HG02588 (cell line): ENCODE measurements around the gene OTOG.

Experiments
- ATAC-seq: cut with Tn5 transposase; IDR thresholded peaks from one replicate; pipeline ENCODE4 v1.9.1; 2021; ENCODE audit warnings: mild to moderate bottlenecking, moderate library complexity; ENCODE audit not compliant: unreplicated experiment

Gene OTOG

DNA sequence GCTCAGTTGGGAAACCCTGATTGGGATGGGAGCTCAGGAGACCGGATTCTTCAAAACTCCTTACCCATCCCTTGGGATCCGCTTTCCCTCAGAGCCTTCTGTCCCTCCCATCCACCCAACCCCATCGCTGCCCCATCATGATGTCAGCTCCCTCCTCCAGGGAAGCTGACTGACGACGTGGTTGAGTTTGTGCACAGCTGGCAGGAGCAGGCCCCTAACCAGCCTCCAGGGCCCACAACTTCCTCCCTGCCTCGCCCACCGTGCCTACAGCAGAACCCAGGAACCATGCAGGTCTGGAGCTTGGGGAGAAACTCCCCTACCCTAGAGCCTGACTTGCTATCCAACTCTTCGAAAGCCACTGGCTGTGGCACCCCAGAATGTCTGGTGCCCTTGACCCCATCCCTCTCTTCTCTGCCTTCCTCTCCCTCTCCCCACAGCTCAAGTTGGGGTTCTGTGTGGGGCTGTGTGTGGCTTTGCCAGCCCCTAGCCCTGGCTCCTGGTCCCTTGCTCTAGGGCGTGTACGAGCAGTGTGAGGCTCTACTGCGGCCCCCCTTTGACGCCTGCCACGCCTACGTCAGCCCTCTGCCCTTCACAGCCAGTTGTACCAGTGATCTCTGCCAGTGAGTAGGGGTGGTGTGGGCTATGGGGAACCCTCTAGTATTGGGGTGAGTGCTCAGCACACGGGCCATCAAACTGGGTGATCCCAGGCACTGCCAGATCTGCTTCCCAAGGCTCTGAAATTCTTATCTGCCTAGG is 11.1 kb downstream of the OTOG start:
- ATAC-seq: no peak

DNA sequence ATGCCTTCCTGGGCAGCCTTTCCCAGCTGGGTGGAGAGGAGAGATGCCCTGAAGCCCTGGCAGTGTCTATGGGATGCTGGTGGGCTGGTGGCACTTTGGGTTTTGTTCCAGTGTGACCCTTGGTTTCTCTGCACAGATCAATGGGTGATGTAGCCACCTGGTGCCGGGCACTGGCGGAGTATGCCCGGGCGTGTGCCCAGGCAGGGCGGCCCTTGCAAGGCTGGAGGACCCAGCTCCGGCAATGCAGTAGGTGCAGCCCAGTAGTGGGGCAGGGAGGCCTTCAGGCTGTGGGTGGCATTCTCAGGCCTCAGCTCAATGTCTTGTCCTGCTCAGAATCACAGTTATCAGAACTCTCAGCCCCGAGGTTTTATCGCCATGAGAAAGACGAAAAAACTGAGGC is 11.9 kb downstream of the OTOG start:
- no peak for ATAC-seq

DNA sequence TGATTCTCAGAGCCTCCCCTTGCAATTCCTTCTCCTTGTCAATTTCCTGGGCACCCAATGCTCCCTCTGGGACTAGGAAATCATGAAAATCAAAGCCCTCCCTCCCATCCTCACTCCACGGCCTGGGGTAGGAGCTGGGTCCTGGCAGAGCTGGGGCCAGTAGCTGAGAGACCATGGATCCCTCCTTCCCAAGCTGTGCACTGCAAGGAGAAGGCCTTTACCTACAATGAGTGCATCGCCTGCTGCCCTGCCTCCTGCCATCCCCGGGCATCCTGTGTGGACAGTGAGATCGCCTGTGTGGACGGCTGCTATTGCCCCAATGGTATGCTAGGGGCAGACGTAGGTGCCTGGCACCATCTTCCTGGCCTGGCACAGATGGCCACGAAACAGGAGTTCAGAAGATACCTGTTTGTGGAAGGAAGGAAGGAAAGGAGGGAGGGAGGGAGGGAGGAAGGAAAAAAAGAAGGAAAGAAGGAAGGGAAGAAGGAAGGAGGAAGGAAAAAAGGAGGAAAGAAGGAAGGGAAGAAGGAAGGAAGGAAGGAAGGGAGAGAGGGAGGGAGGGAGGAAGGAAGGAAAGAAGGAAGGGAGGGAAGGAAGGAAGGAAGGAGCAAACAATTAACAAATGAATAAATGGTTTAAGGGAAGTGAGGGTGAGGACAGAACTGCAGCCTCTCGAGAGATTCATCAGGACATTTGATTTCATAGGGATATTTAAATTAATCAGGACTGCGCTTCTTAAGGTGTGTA is 12.5 kb downstream of the OTOG start:
- ATAC-seq: no peak

DNA sequence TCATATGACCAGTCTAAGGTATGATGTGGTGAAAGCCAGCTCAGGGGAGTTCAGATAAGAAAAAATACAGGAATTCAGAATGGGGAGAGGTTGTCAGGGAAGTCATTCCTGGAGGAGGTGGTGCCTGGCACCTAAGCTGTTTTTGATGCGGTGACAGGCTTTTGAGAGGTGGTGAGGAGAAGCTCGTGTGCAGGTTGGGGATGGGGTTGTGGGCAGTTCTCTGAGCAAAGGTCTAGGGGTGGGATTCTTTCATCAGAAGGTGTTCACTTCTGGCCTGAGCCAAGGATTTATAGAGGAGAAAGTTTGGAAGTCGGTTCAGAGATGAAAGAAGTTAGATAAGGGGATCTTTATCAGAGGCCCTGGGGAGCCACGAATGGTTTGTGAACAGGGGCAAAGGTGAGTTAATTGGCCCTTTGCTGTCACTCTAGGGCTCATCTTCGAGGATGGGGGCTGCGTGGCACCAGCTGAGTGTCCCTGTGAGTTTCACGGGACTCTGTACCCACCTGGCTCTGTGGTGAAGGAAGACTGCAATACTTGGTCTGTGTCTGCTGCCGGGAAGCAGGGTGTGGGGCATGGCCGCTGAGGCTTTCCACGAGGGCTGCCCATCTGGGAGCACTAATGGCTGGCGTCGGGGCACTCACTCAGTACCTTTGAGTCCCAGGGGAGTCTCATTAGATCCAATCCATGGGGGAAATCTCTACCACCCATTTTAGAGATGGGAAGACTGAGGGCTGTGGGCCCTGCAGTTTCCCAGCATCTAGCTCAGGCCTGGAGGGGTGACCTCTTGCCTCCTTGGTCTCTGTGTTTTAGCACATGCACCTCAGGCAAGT is 13.4 kb downstream of the OTOG start:
- no peak for ATAC-seq

DNA sequence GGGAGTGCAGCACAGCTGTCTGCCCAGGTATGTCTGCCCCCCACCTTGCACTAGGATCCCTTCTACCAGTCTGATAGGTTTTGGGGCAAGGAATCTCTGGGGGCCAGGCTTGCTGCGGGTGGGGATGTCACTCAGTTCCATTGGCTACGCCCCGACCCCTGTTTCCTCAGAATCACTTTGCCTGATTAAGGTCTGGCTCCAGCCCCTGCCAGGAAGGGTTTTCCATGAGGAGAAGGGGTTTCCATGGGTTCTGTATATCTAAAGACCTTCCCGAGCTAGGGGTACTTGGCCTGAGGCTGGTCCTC is 14.0 kb downstream of the OTOG start:
- ATAC-seq: no peak

DNA sequence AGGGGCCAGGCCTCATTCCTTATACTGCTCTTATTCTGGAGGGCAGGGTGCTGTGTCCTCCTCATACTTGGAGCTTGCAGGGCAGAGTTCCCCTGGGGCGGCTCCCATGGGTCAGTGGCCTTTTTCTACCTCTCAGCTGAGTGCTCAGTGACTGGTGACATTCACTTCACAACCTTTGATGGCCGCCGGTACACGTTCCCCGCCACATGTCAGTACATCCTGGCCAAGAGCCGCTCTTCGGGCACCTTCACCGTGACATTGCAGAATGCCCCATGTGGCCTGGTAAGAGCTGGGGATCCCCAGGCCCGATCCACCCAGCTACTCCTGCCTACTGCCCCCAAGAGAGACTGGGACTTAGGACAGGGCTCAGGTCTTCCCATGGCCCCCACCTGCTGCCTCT is 14.5 kb downstream of the OTOG start:
- no peak for ATAC-seq

DNA sequence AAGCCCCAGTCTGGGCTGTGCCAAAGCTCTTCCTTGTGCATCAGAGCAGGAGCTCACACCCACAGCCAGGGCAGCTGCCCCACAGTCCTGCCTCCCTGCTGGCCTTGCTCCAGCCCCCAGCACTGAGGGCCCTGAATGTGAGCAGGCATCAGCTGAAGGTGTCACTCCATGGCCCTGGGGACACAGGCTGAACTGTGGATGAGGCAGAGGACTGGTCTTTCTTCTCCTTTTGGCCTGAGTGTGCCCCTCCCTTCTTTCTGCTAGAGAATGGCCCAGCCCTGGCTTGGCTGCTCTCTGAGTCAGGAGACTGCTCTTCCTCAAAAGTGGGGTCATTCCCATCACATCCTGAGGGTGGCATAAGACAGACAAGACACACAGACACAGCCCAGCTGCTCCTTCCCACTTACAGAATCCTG is 16.2 kb downstream of the OTOG start:
- ATAC-seq: no peak

DNA sequence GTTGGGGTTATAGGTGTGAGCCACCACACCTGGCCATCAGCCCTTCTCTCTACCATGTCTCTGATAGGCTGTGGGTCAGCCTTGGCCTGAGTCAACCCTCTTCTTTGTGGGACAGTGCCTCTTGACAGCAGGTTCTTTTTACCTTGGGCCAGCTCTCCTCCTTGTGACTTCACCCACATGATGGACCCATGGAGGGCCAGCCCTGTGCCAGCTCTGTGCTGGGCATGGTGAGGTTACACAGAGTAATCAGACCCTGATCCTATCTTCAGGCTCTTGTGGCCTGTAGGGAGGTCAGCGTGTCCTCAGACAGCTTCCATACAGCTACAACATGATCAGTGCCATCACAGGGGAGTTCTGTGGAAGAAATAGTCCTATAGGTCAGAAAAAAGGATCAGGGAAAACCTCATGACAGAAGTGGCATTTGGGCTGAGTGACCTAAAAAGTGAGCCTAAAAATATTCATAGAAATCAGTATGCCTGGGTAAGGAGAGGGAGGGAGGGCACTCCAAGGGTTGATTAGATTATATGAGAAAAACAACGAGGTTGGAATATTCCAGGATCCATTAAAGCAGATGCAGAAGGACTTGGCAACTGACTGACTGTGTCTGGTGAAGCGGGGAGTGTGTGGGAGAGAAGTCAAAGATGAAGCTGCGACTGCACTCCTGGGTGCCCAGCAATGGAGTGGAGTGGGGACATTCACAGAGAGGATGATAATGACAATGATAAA is 17.1 kb downstream of the OTOG start:
- no peak for ATAC-seq

DNA sequence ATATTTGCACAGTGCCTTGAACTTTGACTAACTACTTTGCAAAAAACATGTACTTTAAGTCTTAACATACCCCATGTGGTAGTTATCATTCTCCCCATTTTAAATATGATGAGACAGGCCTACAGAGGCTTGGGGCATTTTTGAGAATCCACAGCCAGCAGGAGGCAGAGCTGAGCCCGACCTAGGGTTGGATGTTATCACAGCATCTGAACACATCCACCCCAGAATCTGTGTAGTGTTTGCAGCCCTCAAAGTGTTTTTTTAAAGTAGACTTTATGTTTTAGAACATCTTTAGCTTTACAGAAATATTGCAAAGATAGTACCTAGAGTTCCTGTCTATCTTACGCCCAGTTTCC is 17.6 kb downstream of the OTOG start:
- ATAC-seq: no peak

DNA sequence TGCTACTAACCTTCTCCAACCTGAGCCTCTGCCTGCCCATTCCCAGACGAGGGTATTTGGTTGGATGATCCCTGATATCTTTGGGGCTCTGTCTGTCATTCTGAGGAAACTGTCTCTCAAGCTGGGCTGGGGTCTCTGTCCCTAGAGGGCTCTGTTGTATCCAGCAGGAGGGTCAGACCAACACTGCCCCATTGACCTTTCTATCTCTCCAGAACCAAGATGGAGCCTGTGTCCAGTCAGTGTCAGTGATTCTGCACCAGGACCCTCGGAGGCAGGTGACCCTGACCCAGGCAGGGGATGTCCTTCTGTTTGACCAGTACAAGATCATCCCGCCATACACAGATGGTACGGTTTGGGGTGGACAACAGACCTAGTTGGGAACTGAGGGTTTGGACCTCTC is 21.9 kb downstream of the OTOG start:
- ATAC-seq: no peak

DNA sequence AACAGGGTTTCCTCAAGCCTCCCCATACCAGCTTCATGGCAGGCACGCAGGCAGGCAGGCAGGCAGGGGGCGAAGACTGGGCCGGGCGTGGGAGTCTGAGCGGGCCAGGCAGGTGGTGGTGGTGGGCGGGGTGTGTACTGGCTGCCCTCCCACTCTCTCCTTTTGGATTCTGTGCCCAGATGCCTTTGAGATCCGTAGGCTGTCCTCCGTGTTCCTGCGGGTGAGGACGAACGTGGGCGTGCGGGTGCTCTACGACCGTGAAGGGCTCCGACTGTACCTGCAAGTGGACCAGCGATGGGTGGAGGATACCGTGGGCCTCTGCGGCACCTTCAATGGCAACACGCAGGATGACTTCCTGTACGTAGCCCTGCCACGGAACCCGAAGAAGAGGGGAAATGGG is 23.0 kb downstream of the OTOG start:
- ATAC-seq: no peak

DNA sequence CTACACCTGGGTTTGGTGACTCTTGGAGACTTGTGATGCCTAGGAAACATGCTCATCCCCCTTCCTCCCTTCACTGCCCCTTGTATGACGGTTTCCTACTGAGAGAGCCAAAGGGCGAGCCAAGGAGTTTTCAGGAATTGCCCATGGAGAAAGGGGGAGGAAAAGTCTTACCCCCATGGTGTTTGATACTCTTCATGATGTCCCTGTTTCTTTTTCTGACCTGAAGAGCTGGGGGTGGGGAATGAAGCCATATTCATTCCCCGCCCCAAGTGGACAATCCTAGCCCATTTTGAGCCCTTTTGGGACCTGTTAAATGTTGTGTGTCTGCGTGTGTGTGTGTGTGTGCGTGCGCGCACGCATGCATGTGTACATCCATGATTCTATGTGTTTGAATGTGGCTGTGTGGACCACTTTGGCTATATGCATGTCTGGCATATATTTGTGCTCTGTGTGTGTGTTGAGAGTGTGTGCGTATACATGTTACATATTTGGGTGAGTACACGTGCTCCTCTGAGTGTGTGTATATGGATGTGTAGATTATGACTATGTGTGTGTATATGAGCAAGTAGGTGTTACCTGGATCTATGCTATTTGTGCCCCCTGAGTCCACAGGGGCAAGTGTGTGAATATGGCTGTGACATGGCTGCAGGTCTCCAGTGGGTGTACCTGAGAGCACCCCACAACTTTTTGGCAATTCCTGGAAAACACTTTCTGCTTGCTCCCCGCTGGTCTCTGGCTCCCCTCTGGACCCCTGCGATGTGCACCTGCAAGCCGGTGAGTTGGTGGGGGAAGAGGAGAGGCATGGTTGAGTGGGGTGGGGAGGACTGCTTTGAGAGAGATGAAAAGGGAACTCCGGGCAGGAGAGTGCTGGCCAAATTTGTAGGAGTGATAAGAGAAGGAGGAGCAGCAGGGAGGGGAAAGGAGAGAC is 24.6 kb downstream of the OTOG start:
- no peak for ATAC-seq

DNA sequence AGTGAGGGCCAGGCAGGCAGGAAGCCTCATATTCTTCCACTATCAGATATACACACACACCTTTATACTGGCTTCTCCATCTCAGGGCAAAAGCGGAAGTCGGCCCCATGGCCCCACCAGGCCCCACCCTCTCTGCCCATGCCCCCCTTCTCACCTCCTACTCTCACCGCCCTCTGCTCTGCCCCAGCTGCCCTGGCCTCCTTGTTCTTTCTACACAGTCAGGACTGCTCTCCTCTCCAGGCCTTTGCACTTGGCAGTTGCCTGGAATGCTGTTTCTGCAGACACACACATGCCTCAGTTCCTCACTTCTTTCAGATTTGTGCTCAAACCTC is 25.3 kb downstream of the OTOG start:
- ATAC-seq: no peak

DNA sequence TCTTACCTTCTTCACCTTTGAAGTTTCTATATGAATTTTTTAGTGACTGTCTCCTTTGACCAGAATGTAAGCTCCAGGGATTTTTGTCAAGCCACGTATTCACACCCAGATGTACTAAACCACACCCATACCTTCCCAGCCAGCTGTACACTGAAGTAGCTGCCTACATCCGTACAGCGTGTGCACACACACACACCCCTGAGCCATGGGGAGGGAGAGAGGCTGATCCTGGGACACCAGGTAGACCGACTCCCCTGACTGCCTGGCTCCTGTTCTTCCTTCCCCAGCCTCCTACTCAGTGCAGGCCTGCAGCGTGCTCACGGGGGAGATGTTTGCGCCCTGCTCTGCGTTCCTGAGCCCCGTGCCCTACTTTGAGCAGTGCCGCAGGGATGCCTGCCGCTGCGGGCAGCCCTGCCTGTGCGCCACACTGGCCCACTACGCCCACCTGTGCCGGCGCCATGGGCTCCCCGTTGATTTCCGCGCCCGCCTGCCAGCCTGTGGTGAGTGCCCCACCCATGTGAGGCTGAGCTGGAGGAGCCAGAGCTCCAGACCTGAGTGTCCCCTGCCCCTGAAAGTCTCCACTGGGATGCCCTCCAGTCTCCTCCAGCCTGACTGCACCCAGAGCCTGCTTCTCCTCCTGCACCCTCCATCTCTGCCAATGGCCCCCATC is 25.9 kb downstream of the OTOG start:
- no peak for ATAC-seq

DNA sequence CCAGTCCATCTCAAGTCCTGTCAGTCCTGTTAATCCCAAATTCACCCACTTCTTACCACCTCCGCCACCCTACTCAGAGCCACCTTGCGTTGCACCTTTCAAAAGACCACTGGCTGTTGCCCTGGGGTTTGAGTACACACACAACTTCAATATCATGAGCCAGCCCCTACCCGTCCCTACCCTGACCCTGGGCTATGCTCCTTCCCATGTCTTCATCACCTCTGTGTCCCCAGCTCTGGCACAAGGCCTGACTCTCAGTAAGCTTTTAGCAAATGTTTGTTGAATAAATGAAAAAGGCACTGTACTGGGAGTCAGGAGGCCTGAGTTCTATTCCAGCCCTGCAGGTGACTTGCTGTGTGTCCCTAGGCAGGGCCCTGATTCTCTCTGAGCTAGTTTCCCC is 26.5 kb downstream of the OTOG start:
- ATAC-seq: no peak

DNA sequence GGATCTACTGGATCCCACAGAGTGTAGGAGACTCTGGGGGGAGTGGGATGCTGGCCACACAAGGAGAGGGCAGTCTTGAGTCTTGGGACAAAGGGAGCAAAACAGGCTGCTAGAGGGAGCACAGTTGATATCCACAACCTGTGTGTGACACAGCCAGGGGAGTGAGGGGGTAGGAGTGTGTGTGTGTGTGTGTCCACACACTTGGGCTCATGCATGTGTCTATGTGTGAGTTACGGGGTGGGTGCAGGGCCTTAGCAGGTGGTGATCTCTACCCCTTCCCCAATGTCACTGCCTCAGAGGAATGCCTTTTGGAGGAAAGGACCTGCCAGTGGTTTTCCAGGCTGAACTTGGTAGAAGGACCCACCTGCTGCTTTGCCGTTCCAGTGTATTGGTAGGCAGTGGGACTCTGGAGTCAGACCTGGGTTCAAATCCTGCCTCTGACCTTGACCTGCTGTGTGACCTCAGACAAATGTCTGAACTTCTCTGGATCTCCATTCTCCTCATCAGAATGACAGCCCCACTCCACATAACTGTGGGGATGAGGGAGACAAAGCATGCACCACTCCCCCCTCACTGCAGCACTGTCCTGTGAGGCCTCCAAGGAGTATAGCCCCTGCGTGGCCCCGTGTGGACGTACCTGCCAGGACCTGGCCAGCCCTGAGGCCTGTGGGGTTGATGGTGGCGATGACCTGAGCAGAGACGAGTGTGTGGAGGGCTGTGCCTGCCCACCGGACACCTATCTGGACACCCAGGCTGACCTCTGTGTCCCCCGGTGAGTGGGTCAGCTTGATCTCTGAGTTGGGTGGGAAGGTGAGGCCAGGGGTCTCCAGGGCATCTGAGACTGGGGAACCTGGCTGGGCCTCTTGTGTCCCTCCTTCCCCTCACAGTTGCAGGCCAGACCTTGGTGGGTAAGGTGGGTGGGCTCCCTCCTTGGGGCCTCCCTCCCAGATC is 27.4 kb downstream of the OTOG start:
- no peak for ATAC-seq

DNA sequence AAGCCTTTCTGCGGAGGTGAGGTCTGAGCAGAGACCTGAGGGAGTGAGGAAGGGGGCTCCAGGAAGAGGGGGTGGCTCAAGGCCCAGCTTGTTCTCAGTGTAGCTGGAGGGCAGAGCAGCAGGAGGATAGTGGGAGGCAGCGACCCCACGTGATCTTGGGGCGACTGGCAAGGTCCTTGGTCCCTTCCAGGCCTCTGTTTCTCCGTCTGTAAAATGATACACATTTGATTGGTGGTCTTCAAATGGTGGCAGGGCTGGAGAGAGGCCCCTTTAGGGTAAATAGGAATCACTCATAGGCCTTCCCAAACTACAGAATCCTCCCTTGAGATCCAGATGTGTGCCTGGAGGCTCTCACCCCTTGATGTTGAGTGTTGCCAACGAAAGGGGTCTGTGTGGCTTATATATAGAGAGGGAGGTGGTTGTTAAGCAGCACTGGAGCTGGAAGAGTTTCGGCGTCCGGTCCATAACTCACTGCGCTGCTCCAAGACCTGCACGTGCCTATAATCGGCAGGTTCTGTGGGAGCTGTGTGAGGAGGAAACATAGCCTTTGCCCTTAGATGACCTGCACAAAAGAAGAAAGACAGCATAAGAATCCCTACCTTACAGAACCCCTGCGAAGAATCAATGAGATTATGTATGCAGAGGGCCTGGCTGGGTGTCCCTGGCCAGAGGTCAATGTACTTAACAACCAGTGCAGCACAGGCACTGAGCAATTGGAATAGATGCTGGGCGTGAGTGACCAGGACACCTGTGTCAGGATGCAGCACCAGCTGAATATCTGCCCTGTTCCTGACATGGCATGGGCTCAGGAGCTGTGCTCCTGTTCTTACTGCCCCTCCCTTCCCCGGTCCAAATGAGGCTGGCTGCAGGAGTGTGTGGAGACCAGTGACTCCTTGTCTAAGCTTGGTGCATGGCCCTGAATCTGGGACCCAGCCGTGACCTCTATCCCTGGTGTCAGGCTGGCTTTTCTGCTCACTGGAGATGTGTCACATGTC is 28.7 kb downstream of the OTOG start:
- no peak for ATAC-seq

DNA sequence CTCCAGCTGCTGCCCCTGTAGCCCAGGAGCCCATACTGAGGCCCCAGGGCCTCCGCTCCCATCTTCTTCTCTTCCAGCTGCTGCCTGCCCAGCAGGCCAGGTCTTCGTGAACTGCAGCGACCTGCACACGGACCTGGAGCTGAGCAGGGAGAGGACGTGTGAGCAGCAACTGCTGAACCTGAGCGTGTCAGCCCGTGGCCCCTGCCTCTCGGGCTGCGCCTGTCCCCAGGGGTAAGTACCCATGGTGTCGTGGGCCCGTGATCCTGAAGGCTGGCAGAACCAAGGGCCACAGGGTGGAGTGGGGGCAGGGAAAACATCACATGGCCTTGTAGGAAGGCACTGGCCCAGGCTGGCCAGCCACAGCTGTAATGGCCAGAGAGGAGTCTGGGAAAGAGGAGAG is 31.2 kb downstream of the OTOG start:
- no peak for ATAC-seq
